Stimulated activated naive CD8-positive, alpha-beta T cell treated with anti-CD3 and anti-CD28 coated beads, Interleukin-15, Interleukin-2, amounts not matched to agents 100 ng/mL and 50 ng/mL, for 24 hours (primary cell): ENCODE data around the gene ASB3.
A peak's percentile ranks its signal among the peaks of the same experiment; 100 is the strongest.
"Not testable (repeated sequence)": the region's sequence is repeated elsewhere in the genome, so short reads cannot be mapped to it uniquely, and the experiment has no call there.

ENCODE experiments used
- H3K27ac Mint-ChIP-seq: one replicate; pipeline ENCODE4 v1.8.0; 2021; ENCODE audit warnings: mild to moderate bottlenecking, mixed read lengths
- H3K27me3 Mint-ChIP-seq: one replicate; pipeline ENCODE4 v1.8.0; 2021; ENCODE audit warnings: mixed read lengths
- H3K36me3 Mint-ChIP-seq: one replicate; pipeline ENCODE4 v1.8.0; 2021; ENCODE audit warnings: low read depth, mixed read lengths
- H3K4me1 Mint-ChIP-seq: one replicate; pipeline ENCODE4 v1.8.0; 2021; ENCODE audit warnings: low read depth, mixed read lengths
- H3K4me3 Mint-ChIP-seq: one replicate; pipeline ENCODE4 v1.8.0; 2021; ENCODE audit warnings: mild to moderate bottlenecking, mixed read lengths
- H3K9me3 Mint-ChIP-seq: one replicate; pipeline ENCODE4 v1.8.0; 2021; ENCODE audit warnings: mixed read lengths

The ASB3 gene

GRCh38 chr2:53769318-53769945 is 17.3 kb downstream of the ASB3 start:
- peak overlapping the region; percentile 94 for H3K4me3 Mint-ChIP-seq
- no peaks in the 10 kb centered on the region for H3K27me3 Mint-ChIP-seq
- no peaks in the 10 kb centered on the region for H3K9me3 Mint-ChIP-seq
- peaks cover 48% of the 10 kb centered on the region for H3K4me1 Mint-ChIP-seq
- H3K36me3 Mint-ChIP-seq: peaks cover 50% of the 10 kb centered on the region
- no peak overlapping the region for H3K27ac Mint-ChIP-seq

DNA sequence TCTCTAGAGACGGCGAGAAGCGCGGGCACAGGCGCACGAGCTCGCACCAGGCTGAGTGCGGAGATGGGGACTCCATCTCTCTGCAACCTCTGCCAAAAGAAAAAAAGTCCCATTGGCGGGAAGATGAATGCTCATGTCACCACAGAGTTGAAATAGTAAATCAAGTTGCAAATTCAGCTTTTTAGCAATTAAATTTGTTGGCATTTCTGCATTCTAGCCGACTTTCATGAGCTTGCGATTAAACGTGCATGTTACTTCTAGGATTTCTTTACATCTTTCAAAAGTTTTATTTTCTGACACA is 18.6 kb downstream of the ASB3 start:
- peak overlapping the region; percentile 94 for H3K4me3 Mint-ChIP-seq
- peaks cover 44% of the 10 kb centered on the region for H3K4me1 Mint-ChIP-seq
- H3K27me3 Mint-ChIP-seq: no peaks in the 10 kb centered on the region
- H3K27ac Mint-ChIP-seq: peak overlapping the region; percentile 92
- peaks cover 53% of the 10 kb centered on the region for H3K36me3 Mint-ChIP-seq
- H3K9me3 Mint-ChIP-seq: no peaks in the 10 kb centered on the region

GRCh38 chr2:53767405-53768241 is 19.1 kb downstream of the ASB3 start, which contains the start of gene CHAC2:
CHAC2 (plus strand) TSS chr2:53767804; CDS start chr2:53767887, 83 bp downstream.
- H3K4me1 Mint-ChIP-seq: peaks cover 43% of the 10 kb centered on the region
- peak within 1 kb of the TSS; percentile 92 for H3K27ac Mint-ChIP-seq
- H3K9me3 Mint-ChIP-seq: no peaks in the 10 kb centered on the region
- H3K36me3 Mint-ChIP-seq: peaks cover 48% of the 10 kb centered on the region
- peak within 1 kb of the TSS; percentile 94 for H3K4me3 Mint-ChIP-seq
- no peaks in the 10 kb centered on the region for H3K27me3 Mint-ChIP-seq

- Mint-ChIP-seq H3K9me3 (no peaks in the 10 kb centered on the region), H3K27ac (peak overlapping the region; percentile 42), H3K4me1 (peaks cover 37% of the 10 kb centered on the region), H3K4me3 (no peak overlapping the region), H3K27me3 (no peaks in the 10 kb centered on the region), H3K36me3 (peaks cover 40% of the 10 kb centered on the region)
Observed at GRCh38 chr2:53765767-53766166, 21.0 kb downstream of the ASB3 start.

DNA sequence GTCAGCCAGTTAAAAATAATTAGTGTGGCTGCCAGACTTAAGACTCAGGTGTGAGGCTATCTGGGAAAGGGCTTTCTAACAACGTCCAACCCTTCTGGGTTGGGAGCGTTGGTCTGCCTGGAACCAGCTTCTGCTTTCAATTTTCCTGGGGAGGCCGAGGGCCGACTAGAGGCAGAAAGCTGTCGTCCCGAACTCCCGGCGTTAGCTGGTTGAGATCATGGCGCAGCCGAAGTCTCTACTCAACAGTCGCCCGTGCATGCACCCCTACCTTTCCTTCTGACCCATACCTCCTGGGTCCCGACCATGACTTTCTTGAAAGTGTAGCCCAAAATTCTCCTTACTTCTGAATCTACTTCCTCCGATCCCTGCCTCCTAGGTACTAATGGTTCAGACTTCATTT is 29.5 kb downstream of the ASB3 start:
- peaks cover 11% of the 10 kb centered on the region for H3K4me1 Mint-ChIP-seq
- H3K27ac Mint-ChIP-seq, H3K27me3 Mint-ChIP-seq, H3K4me3 Mint-ChIP-seq, H3K9me3 Mint-ChIP-seq: not testable (repeated sequence)
- peaks cover 47% of the 10 kb centered on the region for H3K36me3 Mint-ChIP-seq

DNA sequence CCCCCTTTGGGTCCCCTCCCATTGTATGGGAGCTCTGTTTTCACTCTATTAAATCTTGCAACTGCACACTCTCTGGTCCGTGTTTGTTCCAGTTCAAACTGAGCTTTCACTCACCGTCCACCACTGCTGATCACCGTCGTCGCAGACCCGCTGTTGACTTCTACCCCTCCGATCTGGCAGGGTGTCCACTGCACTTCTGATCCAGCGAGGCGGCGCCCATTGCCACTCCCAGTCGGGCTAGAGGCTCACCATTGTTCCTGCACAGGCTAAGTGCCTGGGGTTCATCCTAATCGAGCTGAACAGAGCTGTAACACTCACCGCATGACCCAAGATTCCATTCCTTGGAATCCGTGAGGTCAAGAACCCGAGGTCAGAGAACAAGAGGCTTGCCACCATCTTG is 30.1 kb downstream of the ASB3 start:
- Mint-ChIP-seq H3K36me3 (peaks cover 47% of the 10 kb centered on the region), H3K4me1 (peaks cover 17% of the 10 kb centered on the region), H3K4me3 (no peak overlapping the region), H3K9me3 (no peaks in the 10 kb centered on the region), H3K27me3 (no peaks in the 10 kb centered on the region), H3K27ac (no peak overlapping the region)

GRCh38 chr2:53755121-53755520 is 31.6 kb downstream of the ASB3 start:
- H3K4me1 Mint-ChIP-seq: peaks cover 32% of the 10 kb centered on the region
- no peak overlapping the region for H3K4me3 Mint-ChIP-seq
- H3K27ac Mint-ChIP-seq: no peak overlapping the region
- no peaks in the 10 kb centered on the region for H3K9me3 Mint-ChIP-seq
- peaks cover 49% of the 10 kb centered on the region for H3K36me3 Mint-ChIP-seq
- no peaks in the 10 kb centered on the region for H3K27me3 Mint-ChIP-seq

GRCh38 chr2:53753041-53753440 is 33.7 kb downstream of the ASB3 start:
- Mint-ChIP-seq H3K4me3 (no peak overlapping the region), H3K27ac (peak overlapping the region; percentile 65), H3K27me3 (no peaks in the 10 kb centered on the region), H3K36me3 (peaks cover 60% of the 10 kb centered on the region), H3K9me3 (no peaks in the 10 kb centered on the region), H3K4me1 (peaks cover 34% of the 10 kb centered on the region)

DNA sequence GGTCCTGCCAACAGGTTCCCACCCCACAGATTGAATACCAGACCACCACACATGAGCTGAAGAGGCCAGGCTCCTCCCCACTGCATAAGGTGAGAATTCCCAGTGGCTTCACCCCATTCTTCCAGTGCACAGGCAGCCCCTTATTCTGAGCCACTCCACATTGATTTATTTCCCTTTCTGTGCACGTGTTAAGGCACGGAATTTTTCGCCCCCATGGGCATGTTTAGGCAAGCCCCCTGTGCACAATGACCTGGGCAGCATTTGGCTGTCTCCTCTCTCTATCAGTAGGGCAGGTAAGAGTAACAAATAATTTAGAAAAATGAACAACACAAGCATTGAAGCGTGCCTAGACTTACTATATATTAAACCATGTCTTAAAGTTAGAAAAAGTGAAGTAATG is 34.4 kb downstream of the ASB3 start:
- Mint-ChIP-seq H3K27me3 (no peaks in the 10 kb centered on the region), H3K9me3 (no peaks in the 10 kb centered on the region), H3K4me3 (no peak overlapping the region), H3K27ac (peak overlapping the region; percentile 56), H3K36me3 (peaks cover 60% of the 10 kb centered on the region), H3K4me1 (peaks cover 34% of the 10 kb centered on the region)

DNA sequence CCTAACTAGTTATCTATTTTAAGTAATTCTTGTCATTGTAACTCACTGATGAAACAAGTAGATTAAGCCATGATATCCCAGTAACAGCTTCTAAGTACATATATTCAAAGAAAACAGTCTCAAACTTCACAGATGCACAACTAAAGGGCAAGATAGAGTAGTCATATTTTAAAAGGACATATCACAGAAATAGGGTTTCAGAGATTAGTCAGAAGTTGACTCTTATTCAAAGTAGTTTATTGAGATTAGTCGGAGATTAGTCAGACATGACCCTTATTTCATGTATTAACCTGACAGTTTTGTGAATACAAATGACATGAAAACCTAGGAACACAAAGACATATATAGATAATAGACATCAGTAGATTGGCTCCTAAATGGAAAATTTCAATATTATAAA is 35.0 kb downstream of the ASB3 start:
- Mint-ChIP-seq H3K9me3 (no peaks in the 10 kb centered on the region), H3K4me3 (peak overlapping the region; percentile 24), H3K36me3 (peaks cover 55% of the 10 kb centered on the region), H3K27me3 (no peaks in the 10 kb centered on the region), H3K27ac (peak overlapping the region; percentile 69), H3K4me1 (peaks cover 34% of the 10 kb centered on the region)

DNA sequence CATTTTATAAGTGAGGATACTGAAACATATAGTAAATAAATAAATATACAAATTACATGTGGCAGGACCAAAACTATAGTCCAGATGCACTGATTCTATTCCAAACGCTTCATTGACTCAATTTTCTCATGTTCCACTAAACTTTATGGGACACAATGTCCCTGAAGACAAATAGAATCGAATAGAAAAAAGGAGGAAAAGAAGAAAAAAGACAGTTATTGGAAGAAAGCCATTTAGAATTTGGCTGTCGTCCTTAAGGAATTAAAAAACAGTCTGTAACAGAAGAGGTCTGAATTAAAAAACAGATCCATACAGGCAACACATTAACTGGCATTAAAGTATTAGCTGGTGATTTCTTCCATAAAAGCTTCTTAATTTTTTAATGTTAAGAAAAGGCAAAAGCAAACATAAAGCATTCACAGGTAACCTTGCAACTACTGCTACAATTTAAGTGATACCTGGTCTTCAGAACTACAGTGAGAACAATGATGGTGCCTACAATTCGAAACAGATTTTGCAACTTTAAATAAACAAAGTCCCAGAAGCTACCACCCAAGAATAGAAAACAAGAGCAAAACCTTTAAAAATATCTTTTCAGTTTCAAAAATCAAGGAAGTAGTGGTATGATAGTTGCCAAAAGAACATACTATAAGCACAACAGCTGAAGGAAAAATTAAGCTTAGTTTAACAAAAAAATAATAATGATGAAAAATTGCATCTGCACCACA is 36.5 kb downstream of the ASB3 start:
- peaks cover 55% of the 10 kb centered on the region for H3K36me3 Mint-ChIP-seq
- no peaks in the 10 kb centered on the region for H3K9me3 Mint-ChIP-seq
- H3K27me3 Mint-ChIP-seq: no peaks in the 10 kb centered on the region
- H3K4me1 Mint-ChIP-seq: peaks cover 34% of the 10 kb centered on the region
- H3K4me3 Mint-ChIP-seq: no peak overlapping the region
- no peak overlapping the region for H3K27ac Mint-ChIP-seq

GRCh38 chr2:53744395-53745065 is 42.2 kb downstream of the ASB3 start:
- Mint-ChIP-seq H3K9me3 (no peaks in the 10 kb centered on the region), H3K36me3 (peaks cover 42% of the 10 kb centered on the region), H3K4me3 (no peak overlapping the region), H3K4me1 (peaks cover 12% of the 10 kb centered on the region), H3K27me3 (no peaks in the 10 kb centered on the region), H3K27ac (no peak overlapping the region)

GRCh38 chr2:53740170-53740569 is 46.6 kb downstream of the ASB3 start:
- H3K9me3 Mint-ChIP-seq: no peaks in the 10 kb centered on the region
- H3K27ac Mint-ChIP-seq: no peak overlapping the region
- H3K4me3 Mint-ChIP-seq: no peak overlapping the region
- H3K36me3 Mint-ChIP-seq: peaks cover 22% of the 10 kb centered on the region
- no peaks in the 10 kb centered on the region for H3K27me3 Mint-ChIP-seq
- H3K4me1 Mint-ChIP-seq: peaks cover 12% of the 10 kb centered on the region

DNA sequence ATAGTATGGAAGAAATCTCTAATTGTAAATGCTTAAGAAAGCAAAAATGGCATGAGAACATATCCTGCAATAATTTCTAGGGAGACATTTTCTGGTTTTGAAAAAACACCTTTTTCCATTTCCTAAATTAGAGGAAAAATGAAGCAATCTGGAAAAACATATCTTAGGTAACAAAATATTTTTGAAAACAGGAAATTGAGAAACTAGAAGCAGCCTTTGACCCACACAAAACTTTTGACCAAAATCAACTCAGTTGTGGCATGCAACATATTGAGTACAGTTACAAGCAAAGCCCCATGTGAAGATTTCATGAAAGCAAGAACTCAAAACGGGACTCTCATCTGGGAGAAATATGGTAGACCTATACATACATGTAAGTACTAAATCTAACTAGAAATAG is 47.7 kb downstream of the ASB3 start:
- Mint-ChIP-seq H3K9me3 (no peaks in the 10 kb centered on the region), H3K36me3 (peaks cover 29% of the 10 kb centered on the region), H3K27ac (no peak overlapping the region), H3K4me1 (peaks cover 12% of the 10 kb centered on the region), H3K4me3 (no peak overlapping the region), H3K27me3 (no peaks in the 10 kb centered on the region)

DNA sequence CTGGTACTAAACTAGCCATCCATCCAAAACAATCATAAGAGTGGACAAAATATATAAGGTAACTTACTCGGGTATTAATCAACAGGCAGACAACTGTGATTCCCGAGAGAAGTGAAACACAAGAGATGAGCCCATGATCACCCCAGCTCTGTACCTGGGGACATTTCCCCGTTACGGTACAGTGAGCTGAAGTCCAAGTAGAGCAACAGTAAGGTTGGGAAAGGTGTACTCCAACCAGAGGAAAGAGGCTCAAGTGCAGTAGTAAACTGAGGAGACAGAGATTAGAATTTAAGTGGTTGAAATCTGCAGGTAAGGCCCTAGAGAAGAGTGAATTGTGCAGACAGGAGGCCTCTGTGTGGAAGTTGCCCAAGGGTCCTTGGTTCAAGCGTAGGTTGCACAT is 49.7 kb downstream of the ASB3 start:
- H3K36me3 Mint-ChIP-seq: peaks cover 28% of the 10 kb centered on the region

More for the DNA sequence above, 49.7 kb downstream of the ASB3 start:
- no peak overlapping the region for H3K27ac Mint-ChIP-seq
- no peaks in the 10 kb centered on the region for H3K27me3 Mint-ChIP-seq
- H3K4me3 Mint-ChIP-seq: no peak overlapping the region
- peaks cover 5% of the 10 kb centered on the region for H3K4me1 Mint-ChIP-seq
- no peaks in the 10 kb centered on the region for H3K9me3 Mint-ChIP-seq
